Neural progenitor cell (in vitro differentiated cells): ENCODE data around the gene DDX23. TPM values are rescaled to one million over a fixed set of nuclear protein-coding genes. Genes with fewer than 3 reads are reported as not detected.

Experiments used
- DNase-seq: peaks from one replicate; pipeline ENCODE4 v3.0.0-alpha.2; 2016; ENCODE audit warnings: low spot score
- H2AFZ ChIP-seq: fragments of 200-600 bp; sonication (generic); replicated peaks from 2 replicates; pipeline ENCODE4 v1.6.1; 2016; ENCODE audit warnings: antibody characterized with exemption
- H3F3A ChIP-seq: fragments of 200-600 bp; sonication (generic); 2 replicates; pipeline ENCODE4 v1.6.1; 2016; ENCODE audit warnings: antibody characterized with exemption, low read depth
- H3K27ac ChIP-seq: fragments of 200-600 bp; sonication (generic); 2 replicates; pipeline ENCODE4 v1.5.1; 2016; ENCODE audit warnings: mild to moderate bottlenecking
- H3K27me3 ChIP-seq: fragments of 200-600 bp; sonication (generic); 2 replicates; pipeline ENCODE4 v1.6.1; 2016; ENCODE audit warnings: mild to moderate bottlenecking, moderate library complexity
- H3K36me3 ChIP-seq: fragments of 200-600 bp; sonication (generic); 2 replicates; pipeline ENCODE4 v1.5.1; 2016
- H3K4me1 ChIP-seq: fragments of 200-600 bp; sonication (generic); 2 replicates; pipeline ENCODE4 v1.6.1; 2016; ENCODE audit warnings: mixed run types
- H3K4me2 ChIP-seq: fragments of 200-600 bp; sonication (generic); 2 replicates; pipeline ENCODE4 v1.6.1; 2016
- H3K4me3 ChIP-seq: fragments of 200-600 bp; sonication (generic); 2 replicates; pipeline ENCODE4 v1.5.1; 2016
- H3K79me2 ChIP-seq: fragments of 200-600 bp; sonication (generic); 2 replicates; pipeline ENCODE4 v1.6.1; 2016; ENCODE audit warnings: low read depth
- H3K9ac ChIP-seq: fragments of 200-600 bp; sonication (generic); 2 replicates; pipeline ENCODE4 v1.6.1; 2016
- H3K9me3 ChIP-seq: fragments of 200-600 bp; sonication (generic); 2 replicates; pipeline ENCODE4 v1.5.1; 2016; ENCODE audit warnings: low read depth
- H4K20me1 ChIP-seq: fragments of 200-600 bp; sonication (generic); 2 replicates; pipeline ENCODE4 v1.6.1; 2016; ENCODE audit warnings: low read depth
- H3K27ac Mint-ChIP-seq: 3 replicates; pipeline ENCODE4 v1.8.0; 2021; ENCODE audit warnings: mixed read lengths
- H3K27me3 Mint-ChIP-seq: 2 replicates; pipeline ENCODE4 v1.8.0; 2022; ENCODE audit warnings: low read depth, mild to moderate bottlenecking, inconsistent platforms, moderate library complexity, mixed read lengths; ENCODE audit not compliant: insufficient read depth
- H3K36me3 Mint-ChIP-seq: 3 replicates; pipeline ENCODE4 v1.8.0; 2021; ENCODE audit warnings: mixed read lengths
- H3K4me1 Mint-ChIP-seq: 3 replicates; pipeline ENCODE4 v1.8.0; 2021; ENCODE audit warnings: mixed read lengths
- H3K4me3 Mint-ChIP-seq: 3 replicates; pipeline ENCODE4 v1.8.0; 2021; ENCODE audit warnings: mild to moderate bottlenecking, moderate library complexity, mixed read lengths
- H3K9me3 Mint-ChIP-seq: 3 replicates; pipeline ENCODE4 v1.8.0; 2020; ENCODE audit warnings: mixed read lengths
- EZH2 ChIP-seq: fragments of 200-600 bp; sonication (generic); IDR thresholded peaks from 2 replicates; pipeline ENCODE4 v1.6.1; 2017; ENCODE audit warnings: antibody characterized with exemption, mild to moderate bottlenecking, moderate library complexity
- EZH2phosphoT487 ChIP-seq: fragments of 200-600 bp; sonication (generic); IDR thresholded peaks from 2 replicates; pipeline ENCODE4 v1.6.1; 2017; ENCODE audit warnings: antibody characterized with exemption
- total RNA-seq: library from RNA; depleted of rRNA; stranded (reverse); fragments of >200 nt; gene quantifications from 2 replicates; pipeline ENCODE4 v1.2.3, GENCODE V29; 2015; ENCODE audit warnings: low replicate concordance
- TF ChIP-seq, protein P1 (sequence below): fragments of 200-600 bp; sonication (generic); IDR thresholded peaks from 2 replicates; pipeline ENCODE4 v1.5.1; 2017; ENCODE audit warnings: antibody characterized with exemption, mild to moderate bottlenecking

DDX23 gene
- total RNA-seq, 1 donor from 2014 or later: 109 TPM

DNA sequence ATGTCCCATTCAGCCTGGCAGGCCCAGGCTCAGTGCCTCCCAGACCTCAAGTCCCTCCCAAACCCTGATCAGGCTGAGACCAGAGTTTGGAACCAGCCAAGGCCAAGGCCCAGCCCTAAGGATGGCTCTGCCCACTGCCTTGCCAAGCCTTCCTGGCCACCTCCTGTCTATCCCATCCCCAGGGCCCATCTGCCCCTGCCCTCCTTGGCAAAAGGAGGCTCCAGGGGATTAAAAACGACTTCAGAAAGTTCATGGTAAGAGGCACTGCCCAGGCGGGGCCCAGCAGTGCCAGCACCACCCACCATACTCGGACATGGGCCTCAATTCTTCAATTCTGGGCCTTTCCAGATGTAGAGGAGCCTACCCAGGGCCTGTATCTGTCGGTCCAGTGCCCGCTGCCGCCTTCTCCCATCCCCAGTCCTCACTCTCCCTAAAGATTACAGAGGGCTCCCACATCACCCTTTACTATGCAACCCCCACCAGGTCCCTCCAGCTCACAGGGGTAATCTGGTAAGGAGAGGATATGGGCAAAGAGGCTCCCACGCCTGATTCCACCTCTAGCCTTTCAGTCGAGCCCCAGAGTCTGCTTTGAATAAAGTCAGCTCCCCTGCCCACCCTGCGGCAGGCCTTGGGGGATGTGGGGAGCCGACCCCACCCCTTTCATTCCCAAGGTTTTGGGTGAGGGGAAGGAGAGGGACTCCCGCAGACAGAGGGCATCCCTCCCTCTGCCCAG is 64.0 kb downstream of the DDX23 start:
- Histone ChIP-seq H3K4me2 (peak overlapping the region; percentile 88), H4K20me1 (peaks cover 22% of the 10 kb centered on the region), H3K9me3 (no peaks in the 10 kb centered on the region), H3K27me3 (no peaks in the 10 kb centered on the region), H3K27ac (no peak overlapping the region), H3K4me1 (peaks cover 13% of the 10 kb centered on the region), H2AFZ (peak overlapping the region; percentile 43), H3K4me3 (peak overlapping the region; percentile 96), H3K79me2 (peaks cover 53% of the 10 kb centered on the region), H3F3A (peaks cover 12% of the 10 kb centered on the region), H3K36me3 (no peaks in the 10 kb centered on the region), H3K9ac (peak overlapping the region; percentile 83)
- H3K27me3 Mint-ChIP-seq: peaks cover 4% of the 10 kb centered on the region
- H3K4me1 Mint-ChIP-seq: peaks cover 33% of the 10 kb centered on the region
- peak overlapping the region; percentile 95 for H3K4me3 Mint-ChIP-seq
- DNase-seq: peak; percentile 16
- TF ChIP-seq EZH2phosphoT487 (no peak), EZH2 (no peak)
- TF ChIP-seq, protein P1, sequence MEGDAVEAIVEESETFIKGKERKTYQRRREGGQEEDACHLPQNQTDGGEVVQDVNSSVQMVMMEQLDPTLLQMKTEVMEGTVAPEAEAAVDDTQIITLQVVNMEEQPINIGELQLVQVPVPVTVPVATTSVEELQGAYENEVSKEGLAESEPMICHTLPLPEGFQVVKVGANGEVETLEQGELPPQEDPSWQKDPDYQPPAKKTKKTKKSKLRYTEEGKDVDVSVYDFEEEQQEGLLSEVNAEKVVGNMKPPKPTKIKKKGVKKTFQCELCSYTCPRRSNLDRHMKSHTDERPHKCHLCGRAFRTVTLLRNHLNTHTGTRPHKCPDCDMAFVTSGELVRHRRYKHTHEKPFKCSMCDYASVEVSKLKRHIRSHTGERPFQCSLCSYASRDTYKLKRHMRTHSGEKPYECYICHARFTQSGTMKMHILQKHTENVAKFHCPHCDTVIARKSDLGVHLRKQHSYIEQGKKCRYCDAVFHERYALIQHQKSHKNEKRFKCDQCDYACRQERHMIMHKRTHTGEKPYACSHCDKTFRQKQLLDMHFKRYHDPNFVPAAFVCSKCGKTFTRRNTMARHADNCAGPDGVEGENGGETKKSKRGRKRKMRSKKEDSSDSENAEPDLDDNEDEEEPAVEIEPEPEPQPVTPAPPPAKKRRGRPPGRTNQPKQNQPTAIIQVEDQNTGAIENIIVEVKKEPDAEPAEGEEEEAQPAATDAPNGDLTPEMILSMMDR: no peak
- peaks cover 3% of the 10 kb centered on the region for H3K36me3 Mint-ChIP-seq
- H3K27ac Mint-ChIP-seq: peak overlapping the region; percentile 72
- no peaks in the 10 kb centered on the region for H3K9me3 Mint-ChIP-seq

DNA sequence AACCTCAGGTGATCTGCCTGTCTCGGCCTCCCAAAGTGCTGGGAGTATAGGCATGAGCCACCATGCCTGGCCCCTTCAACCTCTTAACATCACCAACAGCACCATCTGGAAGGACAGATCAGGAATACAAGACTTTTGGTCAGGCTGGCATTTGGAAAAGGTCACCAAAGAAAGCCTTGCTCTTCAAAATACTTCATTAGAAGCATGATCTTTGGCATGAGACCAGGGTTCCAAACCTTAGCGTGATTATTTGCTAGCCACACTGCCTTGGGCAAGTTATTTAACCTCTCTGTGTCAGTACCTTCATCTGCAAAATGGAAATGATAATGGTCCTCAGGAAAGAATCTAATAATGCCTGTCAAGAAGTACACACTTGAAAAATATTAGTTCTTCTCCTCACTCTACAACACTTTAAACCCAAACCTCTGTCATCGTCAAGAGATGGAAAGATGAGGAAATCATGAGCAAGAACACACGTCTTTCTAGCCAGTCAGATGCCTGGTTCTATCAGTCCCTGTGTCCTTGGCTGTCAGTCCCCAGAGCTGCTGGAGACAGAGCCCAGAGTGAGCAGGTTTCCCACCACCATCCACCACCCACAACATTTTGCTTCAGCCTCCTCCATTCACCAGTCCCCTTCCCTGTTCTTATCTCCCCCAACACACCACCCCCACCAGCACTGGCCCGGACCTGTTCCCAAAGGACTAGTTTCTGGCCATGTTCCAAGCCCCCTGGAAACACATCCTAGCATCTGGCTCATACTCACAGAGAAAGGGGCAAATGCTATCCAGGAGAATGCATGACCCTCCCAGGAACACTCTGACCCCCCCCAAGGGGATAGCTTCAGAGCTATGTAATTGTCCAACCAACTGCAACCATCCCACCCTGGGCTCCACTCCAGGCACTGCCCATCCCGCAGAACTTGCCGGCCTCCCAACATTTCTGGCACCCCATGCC is 65.1 kb downstream of the DDX23 start:
- H4K20me1 ChIP-seq: peaks cover 22% of the 10 kb centered on the region
- H3K4me2 ChIP-seq: peak overlapping the region; percentile 88
- H3K4me3 ChIP-seq: peak overlapping the region; percentile 96
- TF ChIP-seq, protein P1: no peak
- TF ChIP-seq EZH2phosphoT487: no peak
- no peaks in the 10 kb centered on the region for H3K9me3 ChIP-seq
- Mint-ChIP-seq H3K9me3 (no peaks in the 10 kb centered on the region), H3K4me1 (peaks cover 33% of the 10 kb centered on the region), H3K4me3 (peak overlapping the region; percentile 95), H3K36me3 (peaks cover 3% of the 10 kb centered on the region), H3K27ac (no peak overlapping the region), H3K27me3 (peaks cover 3% of the 10 kb centered on the region)
- H3K4me1 ChIP-seq: peaks cover 13% of the 10 kb centered on the region
- no peaks in the 10 kb centered on the region for H3K36me3 ChIP-seq
- no peaks in the 10 kb centered on the region for H3K27me3 ChIP-seq
- H3K9ac ChIP-seq: no peak overlapping the region
- peaks cover 12% of the 10 kb centered on the region for H3F3A ChIP-seq
- H3K27ac ChIP-seq: no peak overlapping the region
- no peak overlapping the region for H2AFZ ChIP-seq
- no peak for DNase-seq
- peaks cover 53% of the 10 kb centered on the region for H3K79me2 ChIP-seq

DNA sequence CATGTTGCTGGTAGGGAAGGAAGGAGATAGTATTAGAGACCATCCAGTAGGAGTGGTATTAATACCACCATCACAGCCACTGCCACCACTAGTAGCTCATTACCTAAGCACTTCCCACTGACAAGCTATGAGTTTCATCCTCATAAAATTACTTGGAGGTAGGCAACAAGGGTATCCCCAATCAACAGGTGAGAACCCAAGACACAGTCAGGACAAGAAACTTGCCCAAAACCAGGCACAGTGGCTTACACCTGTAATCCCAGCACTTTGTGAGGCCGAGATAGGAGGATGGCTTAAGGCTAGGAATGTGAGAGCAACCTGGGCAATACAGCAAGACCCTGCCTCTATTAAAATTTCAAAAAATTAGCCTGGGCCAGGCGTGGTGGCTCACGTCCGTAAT is 68.5 kb downstream of the DDX23 start:
- no peaks in the 10 kb centered on the region for H3K27me3 Mint-ChIP-seq
- peaks cover 26% of the 10 kb centered on the region for H3K4me1 Mint-ChIP-seq
- TF ChIP-seq, protein P1: no peak
- no peak for TF ChIP-seq EZH2
- TF ChIP-seq EZH2phosphoT487: no peak
- H3K36me3 Mint-ChIP-seq: peaks cover 9% of the 10 kb centered on the region
- no peaks in the 10 kb centered on the region for H3K27me3 ChIP-seq
- H3K27ac Mint-ChIP-seq: no peak overlapping the region
- H4K20me1 ChIP-seq: peaks cover 42% of the 10 kb centered on the region
- no peak overlapping the region for H3K27ac ChIP-seq
- no peak overlapping the region for H3K4me3 ChIP-seq
- peaks cover 13% of the 10 kb centered on the region for H3K4me1 ChIP-seq
- no peak for DNase-seq
- no peak overlapping the region for H3K4me3 Mint-ChIP-seq
- no peaks in the 10 kb centered on the region for H3K9me3 ChIP-seq
- H3K36me3 ChIP-seq: no peaks in the 10 kb centered on the region
- no peak overlapping the region for H3K9ac ChIP-seq
- peaks cover 57% of the 10 kb centered on the region for H3K79me2 ChIP-seq
- no peak overlapping the region for H2AFZ ChIP-seq
- H3K4me2 ChIP-seq: no peak overlapping the region
- H3F3A ChIP-seq: no peaks in the 10 kb centered on the region
- H3K9me3 Mint-ChIP-seq: no peaks in the 10 kb centered on the region
